H7 (cell line): ENCODE data around the gene MBTPS1. TPM values are rescaled to one million over a fixed set of nuclear protein-coding genes. Genes with fewer than 3 reads are reported as not detected.

Experiments
- total RNA-seq: library from RNA; depleted of rRNA; stranded (reverse); fragments of >200 nt; shearing (Covaris generic); gene quantifications from 2 replicates; pipeline ENCODE4 v1.2.3, GENCODE V29; 2014; rRNA removed

Gene MBTPS1
- total RNA-seq, 1 experiment from 2014 or later: 34.4 TPM

Other genes starting within 250 kb of the MBTPS1 start
- 2.2 and 2.3 TPM in 2 replicates for gene MLYCD, start 217.8 kb downstream of the MBTPS1 start, total RNA-seq
- gene OSGIN1, start 163.7 kb downstream of the MBTPS1 start, total RNA-seq: 1.3 and 1.6 TPM in 2 replicates
- 0.55 and 1.2 TPM in 2 replicates for gene NECAB2, start 148.7 kb downstream of the MBTPS1 start, total RNA-seq
- not detected in 2 replicates for gene SLC38A8, start 74.1 kb downstream of the MBTPS1 start, total RNA-seq
- gene HSDL1, start 28.2 kb upstream of the MBTPS1 start, total RNA-seq: 44.5 and 53.5 TPM in 2 replicates
- 0.07 TPM in 1 of 2 replicates, not detected in the other for gene DNAAF1, start 28.4 kb upstream of the MBTPS1 start, total RNA-seq
- 38.8 and 51.9 TPM in 2 replicates for gene TAF1C, start 70.1 kb upstream of the MBTPS1 start, total RNA-seq
- 0.78 TPM in 1 of 2 replicates, not detected in the other for gene ADAD2, start 74.2 kb upstream of the MBTPS1 start, total RNA-seq
- not detected in 2 replicates for gene KCNG4, start 123.1 kb upstream of the MBTPS1 start, total RNA-seq
- gene WFDC1, start 177.9 kb upstream of the MBTPS1 start, total RNA-seq: 0.59 and 0.97 TPM in 2 replicates